GM18511 (cell line): ENCODE measurements around the gene QRICH1.

Source experiments
- ATAC-seq: cut with Tn5 transposase; IDR thresholded peaks from one replicate; pipeline ENCODE4 v1.9.1; 2021; ENCODE audit warnings: mild to moderate bottlenecking, moderate library complexity; ENCODE audit not compliant: unreplicated experiment

Gene QRICH1

DNA sequence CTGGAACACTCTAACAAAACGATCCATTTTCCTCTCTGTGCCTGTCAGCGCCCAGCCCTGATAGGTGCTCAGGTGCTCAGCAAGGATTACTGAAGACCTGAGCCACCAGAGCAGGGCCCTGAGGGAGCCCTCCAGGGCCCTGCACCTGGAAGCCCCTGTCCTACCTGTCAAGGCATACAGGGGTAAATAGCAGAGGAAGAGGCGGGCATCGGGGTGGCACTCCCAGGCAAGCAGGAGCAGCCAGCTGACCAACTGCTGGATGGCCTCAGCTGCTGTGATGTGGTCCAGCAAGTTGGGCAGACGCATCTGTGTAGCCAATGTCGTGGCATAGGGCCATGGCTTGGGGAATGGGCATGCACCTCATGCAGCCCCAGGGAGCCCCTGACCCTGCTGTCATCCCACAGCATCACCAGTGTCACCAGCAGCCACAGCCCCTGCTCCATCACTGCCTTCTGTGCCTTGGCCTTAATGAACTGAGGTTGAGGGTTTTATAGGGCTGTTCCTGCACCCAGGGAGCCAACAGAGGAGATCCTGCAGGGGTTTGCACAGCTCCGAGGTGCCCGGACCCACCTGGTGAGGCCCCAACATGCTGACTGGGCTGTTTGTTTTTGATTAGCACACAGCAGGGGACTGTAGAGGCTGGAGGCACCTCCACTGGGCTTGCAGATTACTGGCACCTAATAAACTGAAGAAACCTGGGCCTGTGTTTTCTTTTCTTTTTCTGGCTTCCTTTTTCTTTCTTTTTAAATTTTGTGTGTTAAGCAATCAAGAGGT is 94.6 kb downstream of the QRICH1 start:
- no peak for ATAC-seq

DNA sequence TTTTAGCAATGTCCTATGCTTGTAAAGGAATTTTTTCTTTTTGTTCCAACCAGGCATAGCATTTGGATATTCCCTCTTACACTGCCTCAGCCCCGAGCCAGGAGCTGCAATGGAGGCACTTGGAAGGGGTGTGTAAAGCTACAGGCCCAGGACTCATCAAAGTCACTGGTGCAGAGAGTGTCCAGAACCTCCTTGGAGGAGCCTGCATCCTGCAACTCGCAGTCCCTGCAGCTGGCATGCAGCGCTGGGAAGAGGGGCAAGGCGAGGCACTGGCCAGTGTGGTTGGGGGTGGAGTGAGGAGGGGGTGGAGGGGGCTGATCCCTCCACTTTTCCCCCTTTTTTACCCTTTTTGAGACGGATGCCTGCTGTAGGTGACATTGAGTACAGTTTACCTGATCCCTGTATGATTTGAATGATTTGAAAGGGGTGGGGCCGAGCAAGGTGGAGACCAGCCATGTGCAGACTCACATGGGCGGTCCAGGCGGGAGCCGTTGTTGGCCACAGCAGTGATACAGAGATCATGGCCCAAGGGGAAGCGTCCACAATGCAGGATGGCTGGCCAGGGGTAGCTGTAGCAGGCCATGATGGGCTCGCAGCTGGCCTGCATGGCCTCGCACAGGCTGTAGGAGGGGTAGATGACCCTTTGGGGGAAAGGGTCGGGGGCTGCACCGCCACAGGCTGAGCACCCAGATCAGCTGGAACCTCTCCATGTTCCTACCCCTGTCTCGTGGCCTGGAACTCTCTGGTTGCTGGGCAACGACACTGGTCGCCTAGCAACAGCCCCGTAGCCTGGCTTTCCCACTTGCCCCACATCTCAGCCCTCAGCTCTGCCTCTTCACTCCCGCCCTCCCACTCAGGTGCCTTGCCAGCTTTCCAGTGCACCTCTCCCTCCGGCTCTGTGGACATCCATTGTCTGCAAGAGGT is 95.9 kb downstream of the QRICH1 start:
- no peak for ATAC-seq

DNA sequence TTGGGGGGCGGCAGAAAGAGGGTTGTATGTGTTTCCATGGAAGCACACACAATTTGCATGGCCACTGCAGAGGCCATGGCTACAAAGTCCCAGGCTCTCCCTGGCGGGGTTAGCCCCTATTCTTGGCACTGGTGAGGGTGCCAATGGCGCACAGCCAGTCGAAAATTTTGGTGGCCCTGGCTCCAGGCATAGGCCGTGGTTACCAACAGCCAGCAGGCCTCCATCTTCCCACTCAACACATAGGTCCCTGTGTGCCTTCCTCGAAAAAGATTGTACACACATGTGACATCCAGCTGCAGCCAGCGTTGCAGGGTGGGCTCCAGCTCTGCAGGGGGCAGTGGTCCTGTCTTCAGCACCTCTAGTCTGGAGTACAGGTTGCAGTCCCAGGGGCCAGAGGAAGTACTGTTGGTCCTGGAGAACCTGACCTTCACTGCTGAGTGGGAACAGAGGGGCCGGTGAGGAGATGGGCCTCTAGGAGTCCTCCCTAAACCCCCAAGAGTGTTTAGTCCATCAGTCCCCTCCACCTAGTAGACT is 96.7 kb downstream of the QRICH1 start:
- ATAC-seq = no peak

DNA sequence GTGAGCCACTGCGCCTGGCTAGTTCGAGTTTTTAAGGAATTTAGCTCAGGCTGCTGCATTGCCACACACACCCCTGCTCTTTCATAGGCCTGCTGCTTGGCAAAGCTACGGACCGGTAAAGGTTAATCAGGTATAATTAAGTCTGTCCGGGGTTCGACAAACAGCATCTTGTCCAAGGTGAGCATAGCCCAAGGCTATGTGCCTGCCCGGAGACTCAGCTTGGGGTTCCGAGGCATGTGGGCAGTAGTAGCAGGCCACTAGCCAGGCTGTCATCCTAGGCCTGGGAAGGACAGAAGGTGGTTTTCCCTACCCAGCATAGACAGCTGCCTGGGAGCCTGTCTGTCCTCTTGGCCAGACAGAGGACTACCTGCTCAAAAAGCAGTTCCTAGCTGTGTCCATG is 97.2 kb downstream of the QRICH1 start:
- ATAC-seq = no peak

DNA sequence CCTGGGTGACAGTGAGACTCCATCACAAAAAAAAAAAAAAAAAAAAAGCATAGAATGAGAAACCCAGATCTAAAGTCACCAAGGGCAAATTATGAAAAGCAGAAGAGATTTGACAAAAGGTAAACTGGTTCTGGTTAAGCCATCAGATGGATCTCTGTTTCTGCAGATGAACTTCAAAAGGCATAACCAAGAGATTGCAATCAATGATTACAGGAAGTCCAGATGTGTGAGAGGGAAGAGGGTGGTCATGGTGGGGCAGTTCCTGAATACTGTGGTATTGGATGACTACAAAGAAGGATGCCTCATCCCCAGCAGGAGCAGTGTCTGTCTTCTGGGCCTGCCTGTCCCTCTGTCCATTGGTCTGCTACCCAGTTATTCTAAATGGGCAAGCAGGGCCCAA is 100.0 kb downstream of the QRICH1 start:
- ATAC-seq = no peak

DNA sequence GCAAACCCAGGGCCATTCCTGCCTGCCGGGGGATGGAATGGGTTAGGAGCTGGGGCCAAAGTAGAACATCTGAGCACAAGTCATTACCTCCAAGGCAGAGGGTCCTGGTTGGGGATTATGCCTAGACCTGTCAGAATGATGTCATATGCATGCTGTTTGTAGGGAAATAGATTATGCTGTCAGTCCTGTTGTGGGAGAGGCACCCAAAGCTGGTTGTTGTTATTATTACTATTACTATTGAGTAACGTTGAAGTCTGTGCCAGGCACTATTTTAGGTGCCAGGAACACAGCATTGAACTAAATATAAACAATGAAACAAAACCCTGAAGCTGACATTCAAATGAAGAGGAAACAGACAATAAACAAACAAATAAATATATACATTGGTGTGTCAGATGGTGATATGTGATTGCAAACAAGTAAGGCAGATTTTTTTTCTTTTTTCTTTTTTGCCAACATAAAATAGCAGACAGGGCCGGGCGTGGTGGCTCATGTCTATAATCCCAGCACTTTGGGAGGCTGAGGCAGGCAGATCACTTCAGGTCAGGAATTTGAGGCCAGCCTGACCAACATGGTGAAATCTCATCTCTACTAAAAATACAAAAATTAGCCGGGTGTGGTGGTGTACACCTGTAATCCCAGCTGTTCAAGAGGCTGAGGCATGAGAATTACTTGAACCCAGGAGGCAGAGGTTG is 101.9 kb downstream of the QRICH1 start:
- no peak for ATAC-seq

DNA sequence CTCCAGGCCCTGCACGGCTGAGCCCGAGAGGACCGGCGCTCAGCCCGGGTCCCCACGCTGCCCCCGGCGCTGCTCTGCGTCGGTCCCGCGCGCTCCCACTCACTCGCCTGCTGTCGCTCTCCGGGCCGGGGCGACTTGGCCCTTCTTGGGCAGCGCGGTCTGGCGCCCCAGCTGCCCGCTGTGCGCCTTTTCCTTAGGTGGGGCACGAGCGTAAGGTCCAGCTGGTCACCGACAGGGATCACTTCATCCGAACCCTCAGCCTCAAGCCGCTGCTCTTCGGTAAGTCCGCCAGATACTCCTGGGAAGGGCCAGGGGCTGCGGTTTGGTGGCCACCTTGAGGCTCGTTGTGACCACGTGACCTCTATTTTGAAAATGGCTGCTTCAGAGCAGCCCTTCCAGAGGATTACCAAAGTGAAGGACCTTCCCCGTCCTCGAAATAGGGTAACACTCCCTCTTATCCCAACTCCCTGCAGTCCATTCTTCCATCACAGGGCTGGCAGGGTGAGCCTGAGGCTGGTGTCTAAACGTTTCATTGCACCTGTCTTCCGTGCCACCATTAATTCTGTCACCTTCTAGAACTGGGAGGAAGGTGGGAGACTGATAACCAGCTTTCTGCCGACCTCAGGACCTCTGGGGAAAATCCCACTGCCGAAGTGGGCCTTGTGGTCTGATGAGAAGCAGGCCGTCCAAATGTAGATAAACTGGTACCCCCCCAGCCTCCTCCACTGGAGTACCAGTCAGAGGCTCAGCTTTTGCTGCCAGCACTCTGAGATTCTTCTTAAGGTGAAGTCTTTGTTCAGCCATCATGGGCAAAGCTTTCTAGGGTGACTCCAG is 103.0 kb downstream of the QRICH1 start:
- ATAC-seq = no peak

DNA sequence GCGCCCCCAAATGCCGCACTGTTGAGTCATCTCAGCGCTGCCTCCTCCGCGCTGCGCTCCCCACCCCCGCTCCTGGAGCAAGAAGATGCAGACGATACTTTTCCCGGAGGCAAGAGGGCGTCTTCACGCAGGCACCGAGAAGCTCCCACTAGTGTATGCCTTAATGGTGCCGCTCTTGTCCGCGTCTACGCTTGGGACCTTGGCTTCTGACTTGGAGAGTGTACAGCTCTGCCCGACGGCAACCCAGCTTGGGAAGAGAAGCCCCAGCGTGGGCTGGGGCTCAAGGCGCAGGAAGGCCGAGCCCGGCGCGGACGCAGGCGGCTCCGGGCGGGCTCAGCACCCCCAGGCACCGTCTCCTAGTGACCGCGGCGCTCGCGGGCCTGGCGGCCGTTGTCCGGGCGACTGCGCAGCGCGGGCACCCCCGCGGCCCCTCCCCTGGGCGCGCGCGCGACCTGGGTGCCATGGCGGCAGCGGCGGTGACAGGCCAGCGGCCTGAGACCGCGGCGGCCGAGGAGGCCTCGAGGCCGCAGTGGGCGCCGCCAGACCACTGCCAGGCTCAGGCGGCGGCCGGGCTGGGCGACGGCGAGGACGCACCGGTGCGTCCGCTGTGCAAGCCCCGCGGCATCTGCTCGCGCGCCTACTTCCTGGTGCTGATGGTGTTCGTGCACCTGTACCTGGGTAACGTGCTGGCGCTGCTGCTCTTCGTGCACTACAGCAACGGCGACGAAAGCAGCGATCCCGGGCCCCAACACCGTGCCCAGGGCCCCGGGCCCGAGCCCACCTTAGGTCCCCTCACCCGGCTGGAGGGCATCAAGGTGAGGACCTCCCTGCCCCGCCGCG is 103.9 kb downstream of the QRICH1 start, which contains the start of gene P4HTM:
Gene P4HTM, plus strand, starts transcription at position 446 of the 840 bp plus-strand sequence. Its CDS starts 16 bp downstream, at position 462.
- peak; percentile 71 for ATAC-seq

DNA sequence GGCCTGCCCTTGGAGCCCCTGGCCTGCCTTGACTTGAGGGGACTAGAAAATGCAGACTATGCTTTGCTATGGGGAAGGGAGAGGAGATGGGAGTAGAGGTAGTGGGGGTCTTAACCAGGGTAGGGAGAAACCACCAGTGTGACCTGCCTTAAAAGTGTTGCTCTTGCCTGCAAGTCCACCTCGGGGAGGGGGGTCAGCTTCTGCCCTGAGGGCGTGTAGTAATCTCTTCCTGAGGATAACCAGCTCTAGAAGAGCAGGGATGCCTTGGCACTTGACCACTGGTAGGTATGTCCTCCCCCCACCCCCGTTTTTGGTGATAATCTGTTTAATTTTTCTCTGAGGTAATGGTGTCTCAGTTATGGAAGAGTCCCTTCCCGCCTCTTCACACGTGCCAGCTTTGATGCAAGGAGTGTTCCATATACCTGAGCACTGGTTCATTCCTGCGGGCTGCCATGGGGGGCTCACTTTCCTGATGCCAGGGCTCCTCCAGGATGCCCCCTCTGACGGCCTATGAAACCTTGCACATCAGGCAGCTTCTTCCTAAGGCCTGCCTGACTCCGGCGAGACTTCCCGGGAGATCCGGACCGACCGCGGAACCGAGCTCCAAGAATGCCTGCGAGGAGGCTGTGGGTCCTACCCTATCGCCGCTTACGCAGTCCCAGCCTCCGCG is 104.6 kb downstream of the QRICH1 start:
- peak; percentile 7 for ATAC-seq

DNA sequence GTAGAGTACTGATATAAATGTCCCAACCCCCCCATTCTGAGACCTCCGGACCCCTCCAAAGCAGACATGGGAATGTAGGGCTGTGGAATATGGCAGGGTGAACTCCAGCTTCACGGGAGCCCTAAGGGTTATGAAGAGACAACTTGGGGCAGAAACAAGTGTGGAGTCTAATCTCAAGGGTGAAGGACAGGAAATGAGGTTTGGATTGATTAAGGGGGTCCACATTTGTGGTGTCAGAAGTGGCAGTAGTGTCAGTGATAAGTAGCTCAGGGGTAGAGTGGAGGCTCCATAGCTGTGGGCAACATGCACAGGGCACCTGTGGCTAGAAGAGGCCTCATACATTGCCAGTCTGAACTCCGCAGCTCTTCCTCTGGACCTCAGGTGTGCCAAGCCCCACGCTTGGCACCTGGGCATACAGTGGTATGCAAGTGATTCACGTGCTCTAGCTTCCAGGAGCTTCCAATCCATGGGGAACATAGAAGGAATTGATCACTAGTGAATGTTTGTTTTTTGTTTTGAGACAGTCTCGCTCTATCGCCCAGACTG is 108.0 kb downstream of the QRICH1 start:
- ATAC-seq = no peak

DNA sequence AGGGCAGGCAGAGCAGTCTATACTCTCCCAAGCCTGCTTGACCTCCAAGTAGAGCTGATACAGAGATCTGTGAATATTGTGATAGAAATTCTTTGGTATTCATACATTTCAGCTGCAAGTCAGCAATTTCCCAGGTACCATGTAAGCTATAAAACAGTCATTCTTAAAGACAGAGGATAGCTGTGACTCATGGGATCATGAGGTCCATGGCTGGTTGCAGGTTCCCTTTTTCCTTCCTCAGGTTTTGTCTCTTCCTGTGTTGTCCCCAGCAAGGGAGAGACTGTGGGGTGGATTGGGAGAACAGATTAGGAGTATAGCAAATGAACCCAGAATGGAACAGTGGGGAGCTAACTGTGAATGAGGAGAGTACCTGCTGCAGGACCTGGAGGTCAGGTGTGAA is 109.2 kb downstream of the QRICH1 start:
- ATAC-seq = no peak

DNA sequence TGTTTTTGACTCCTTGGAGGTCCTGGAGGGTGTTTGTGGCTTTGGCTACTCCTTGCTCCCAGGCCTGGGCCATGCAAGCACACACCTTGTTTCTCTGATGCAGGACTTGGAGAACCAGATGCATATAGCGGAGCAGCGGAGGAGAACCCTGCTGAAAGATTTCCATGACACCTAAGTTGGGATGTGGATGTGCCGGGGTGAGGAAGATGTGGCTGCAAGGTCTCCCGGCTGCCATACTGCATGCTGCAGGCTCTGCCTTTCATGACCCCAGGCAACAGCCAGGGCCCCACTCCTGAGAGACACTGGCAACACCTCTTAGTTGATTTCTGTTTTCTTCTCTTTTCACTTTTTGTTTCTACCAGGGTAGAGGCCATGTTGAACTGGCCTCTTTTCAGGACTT is 110.8 kb downstream of the QRICH1 start:
- no peak for ATAC-seq

DNA sequence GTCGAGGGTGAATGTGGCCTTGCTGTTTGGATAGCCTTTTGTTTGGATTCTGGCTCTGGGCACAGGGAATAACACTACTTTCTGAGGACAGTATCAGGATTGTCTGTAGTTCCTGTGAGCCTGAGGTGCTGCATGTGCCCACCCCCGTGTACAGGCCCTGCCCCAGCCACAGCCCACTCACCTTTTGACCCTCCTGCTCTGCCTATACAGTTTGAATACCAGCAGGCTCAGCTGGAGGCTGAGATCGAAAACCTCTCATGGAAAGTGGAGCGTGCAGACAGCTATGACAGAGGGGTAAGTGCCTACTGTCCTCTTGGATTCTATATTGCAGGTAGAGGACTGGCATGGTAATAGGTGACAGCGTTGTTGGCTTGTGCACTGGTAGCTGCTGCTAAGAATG is 111.2 kb downstream of the QRICH1 start:
- ATAC-seq = no peak

DNA sequence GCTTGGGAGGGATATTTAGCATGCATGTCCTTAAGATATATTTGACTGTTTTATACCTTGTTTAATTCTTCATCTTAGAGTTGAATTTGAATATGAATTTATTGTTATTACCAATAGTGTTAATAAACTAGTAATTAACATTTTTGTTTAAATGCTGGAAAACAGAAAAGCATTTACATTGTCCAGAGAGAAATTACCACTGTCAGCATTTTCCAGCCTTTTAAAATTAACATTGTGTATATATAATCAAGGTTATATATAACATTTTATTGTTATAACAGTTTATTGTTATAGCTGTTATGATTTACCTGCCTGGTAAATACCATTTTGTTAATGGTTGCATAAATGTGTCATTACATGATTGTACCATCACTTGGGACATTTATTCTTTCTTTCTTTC is 111.9 kb downstream of the QRICH1 start:
- no peak for ATAC-seq

DNA sequence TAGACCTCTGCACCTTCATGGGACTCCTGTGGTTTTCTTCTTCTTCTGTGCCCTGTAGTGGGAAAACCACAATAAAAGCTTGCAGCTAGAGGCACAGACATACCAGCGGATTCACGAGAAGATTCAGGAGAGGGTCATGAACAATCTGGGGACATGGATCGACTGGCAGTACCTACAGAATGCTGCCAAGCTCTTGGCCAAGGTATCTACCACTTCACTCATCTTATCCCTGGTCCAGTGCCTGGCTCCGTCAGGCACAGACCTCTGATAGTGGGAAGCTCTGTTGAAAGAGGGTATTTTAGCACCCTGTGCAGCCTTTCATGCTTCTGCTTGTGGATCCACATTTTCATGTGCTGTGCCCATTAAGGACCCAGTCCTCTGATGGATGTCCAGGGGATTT is 113.6 kb downstream of the QRICH1 start:
- ATAC-seq = no peak
